IMR-90 (cell line): ENCODE results near the gene TBC1D10B. TPM values are rescaled to one million over a fixed set of nuclear protein-coding genes. Genes with fewer than 3 reads are reported as not detected.

Source experiments
- ATAC-seq: fragments of 200-7000 bp; cut with Tn5 transposase; 2 replicates; pipeline ENCODE4 v1.9.1; 2020; ENCODE audit warnings: low read depth, mild to moderate bottlenecking, moderate library complexity
- BruUV-seq: library from RNA; stranded (reverse); fragments of 400-500 nt; replicated peaks from 2 replicates; lab custom pipeline; 2021; lab: Mats Ljungman, UMichigan
- CTCF ChIA-PET: fragments of 300-600 bp; formaldehyde crosslinking; extraction: SDS; loops from one replicate; lab custom pipeline; 2021; ENCODE audit warnings: antibody characterized with exemption; lab: Yijun Ruan, JAX
- POLR2A ChIA-PET: fragments of 300-600 bp; sonication (Branson Sonifier 250); formaldehyde crosslinking; loops from one replicate; lab custom pipeline; 2022; ENCODE audit warnings: antibody characterized with exemption; ENCODE audit not compliant: unreplicated experiment; lab: Charles Lee
- DNase-seq: peaks from one replicate; pipeline ENCODE4 v3.0.0; 2013
- H2AFZ ChIP-seq: replicated peaks from 2 replicates; pipeline ENCODE3; 2013; ENCODE audit warnings: low read length, mild to moderate bottlenecking; ENCODE audit not compliant: poor library complexity
- H2AK5ac ChIP-seq: 2 replicates; pipeline ENCODE4 v1.6.1; 2013; ENCODE audit warnings: low read depth, low read length, inconsistent platforms
- H2AK9ac ChIP-seq: replicated peaks from 2 replicates; pipeline ENCODE3; 2013; ENCODE audit warnings: mild to moderate bottlenecking, low read depth, low read length, moderate library complexity; ENCODE audit not compliant: poor library complexity
- H2BK120ac ChIP-seq: 2 replicates; pipeline ENCODE4 v1.6.1; 2013; ENCODE audit warnings: low read depth, low read length, inconsistent platforms
- H2BK15ac ChIP-seq: 3 replicates; pipeline ENCODE4 v1.6.1; 2013; ENCODE audit warnings: low read depth, low read length, inconsistent platforms
- H2BK20ac ChIP-seq: 2 replicates; pipeline ENCODE4 v1.6.1; 2013; ENCODE audit warnings: low read depth, mild to moderate bottlenecking, inconsistent platforms, low read length, moderate library complexity
- H2BK5ac ChIP-seq: 2 replicates; pipeline ENCODE4 v1.6.1; 2013; ENCODE audit warnings: mild to moderate bottlenecking, low read depth, low read length, inconsistent platforms; ENCODE audit not compliant: poor library complexity, severe bottlenecking
- H3K14ac ChIP-seq: replicated peaks from 2 replicates; pipeline ENCODE4 v1.6.1; 2013; ENCODE audit warnings: low read depth, low read length, inconsistent platforms
- H3K18ac ChIP-seq: 2 replicates; pipeline ENCODE4 v1.6.1; 2013; ENCODE audit warnings: low read depth, low read length, control low read depth
- H3K23ac ChIP-seq: 2 replicates; pipeline ENCODE4 v1.6.1; 2013; ENCODE audit warnings: low read depth, low read length, inconsistent platforms
- H3K27ac ChIP-seq: 2 replicates; pipeline ENCODE4 v1.5.1; 2013; ENCODE audit warnings: mild to moderate bottlenecking, control low read depth, low read length; ENCODE audit not compliant: insufficient read depth
- H3K27me3 ChIP-seq: 2 replicates; pipeline ENCODE4 v1.6.1; 2013; ENCODE audit warnings: low read length; ENCODE audit not compliant: control insufficient read depth, insufficient read depth
- H3K36me3 ChIP-seq: 2 replicates; pipeline ENCODE4 v1.6.1; 2013; ENCODE audit warnings: low read length, mixed read lengths; ENCODE audit not compliant: control insufficient read depth, insufficient read depth
- H3K4ac ChIP-seq: 2 replicates; pipeline ENCODE4 v1.6.1; 2013; ENCODE audit warnings: low read depth, low read length, inconsistent platforms
- H3K4me1 ChIP-seq: 2 replicates; pipeline ENCODE4 v1.6.1; 2013; ENCODE audit warnings: low read length, mixed read lengths; ENCODE audit not compliant: control insufficient read depth, insufficient read depth
- H3K4me2 ChIP-seq: 2 replicates; pipeline ENCODE4 v1.6.1; 2013; ENCODE audit warnings: low read depth, mild to moderate bottlenecking, control low read depth, low read length, moderate library complexity
- H3K4me3 ChIP-seq: 2 replicates; pipeline ENCODE4 v1.5.1; 2013; ENCODE audit warnings: low read depth, mild to moderate bottlenecking, control low read depth, low read length, moderate library complexity; ENCODE audit not compliant: insufficient read depth
- H3K56ac ChIP-seq: 2 replicates; pipeline ENCODE4 v1.6.1; 2013; ENCODE audit warnings: low read length, inconsistent platforms; ENCODE audit not compliant: insufficient read depth; ENCODE audit errors: extremely low read depth
- H3K79me1 ChIP-seq, 2 experiments: 2 replicates each; pipeline ENCODE4 v1.6.1; 2013; ENCODE audit warnings: low read length in 2 of 2, inconsistent platforms in 1 of 2, low read depth in 1 of 2
- H3K9ac ChIP-seq: 2 replicates; pipeline ENCODE4 v1.6.1; 2013; ENCODE audit warnings: low read depth, low read length, control low read depth
- H3K9me1 ChIP-seq: 2 replicates; pipeline ENCODE4 v1.6.1; 2013; ENCODE audit warnings: low read length, inconsistent platforms; ENCODE audit not compliant: insufficient read depth
- H3K9me3 ChIP-seq: 2 replicates; pipeline ENCODE4 v1.6.1; 2013; ENCODE audit warnings: low read length; ENCODE audit not compliant: control insufficient read depth, insufficient read depth
- H4K20me1 ChIP-seq: 2 replicates; pipeline ENCODE4 v1.6.1; 2013; ENCODE audit warnings: low read length, inconsistent platforms; ENCODE audit not compliant: insufficient read depth
- H4K5ac ChIP-seq: 2 replicates; pipeline ENCODE4 v1.6.1; 2013; ENCODE audit warnings: mild to moderate bottlenecking, low read depth, low read length, control low read depth
- H4K8ac ChIP-seq, 2 experiments: 2 replicates each; pipeline ENCODE4 v1.6.1; 2013; ENCODE audit warnings: low read depth in 2 of 2, low read length in 2 of 2, control low read depth in 1 of 2, inconsistent platforms in 1 of 2
- H4K91ac ChIP-seq: 2 replicates; pipeline ENCODE4 v1.6.1; 2013; ENCODE audit warnings: low read depth, low read length, inconsistent platforms; ENCODE audit not compliant: insufficient read depth
- BHLHE40 ChIP-seq: fragments of 150-350 bp; IDR thresholded peaks from 2 replicates; pipeline ENCODE4 v1.6.1; 2016; ENCODE audit warnings: mild to moderate bottlenecking, low read depth, low read length
- CEBPB ChIP-seq: IDR thresholded peaks from 2 replicates; pipeline ENCODE4 v1.6.1; 2012; ENCODE audit warnings: low read depth, low read length, improper control_type of control experiment
- CHD1 ChIP-seq: IDR thresholded peaks from 2 replicates; pipeline ENCODE4 v1.6.1; 2012; ENCODE audit warnings: low read depth, low read length, improper control_type of control experiment
- FOS ChIP-seq: fragments of 150-350 bp; IDR thresholded peaks from 2 replicates; pipeline ENCODE4 v1.6.1; 2016; ENCODE audit warnings: low read depth, low read length
- MAFK ChIP-seq: IDR thresholded peaks from 2 replicates; pipeline ENCODE4 v1.6.1; 2012; ENCODE audit warnings: low read depth, low read length, improper control_type of control experiment
- MAZ ChIP-seq: IDR thresholded peaks from 2 replicates; pipeline ENCODE4 v1.6.1; 2012; ENCODE audit warnings: low read depth, mild to moderate bottlenecking, low read length, improper control_type of control experiment, moderate library complexity, borderline replicate concordance
- MXI1 ChIP-seq: IDR thresholded peaks from 2 replicates; pipeline ENCODE4 v1.6.1; 2012; ENCODE audit warnings: low read depth, mild to moderate bottlenecking, low read length, moderate library complexity, borderline replicate concordance
- NFE2L2 ChIP-seq: fragments of 150-350 bp; IDR thresholded peaks from 2 replicates; pipeline ENCODE4 v1.6.1; 2016; ENCODE audit warnings: low read depth, mild to moderate bottlenecking, low read length
- POLR2A ChIP-seq: IDR thresholded peaks from 2 replicates; pipeline ENCODE4 v1.6.1; 2012; ENCODE audit warnings: mild to moderate bottlenecking, low read depth, low read length
- RAD21 ChIP-seq: IDR thresholded peaks from 2 replicates; pipeline ENCODE4 v1.6.1; 2012; ENCODE audit warnings: low read length, improper control_type of control experiment
- RCOR1 ChIP-seq: IDR thresholded peaks from 2 replicates; pipeline ENCODE4 v1.6.1; 2012; ENCODE audit warnings: mild to moderate bottlenecking, low read length, improper control_type of control experiment; ENCODE audit not compliant: insufficient replicate concordance
- SMC3 ChIP-seq: fragments of 150-350 bp; IDR thresholded peaks from 2 replicates; pipeline ENCODE4 v1.6.1; 2016; ENCODE audit warnings: low read depth, mild to moderate bottlenecking, antibody characterized with exemption, low read length, moderate library complexity
- WGBS, 2 experiments: methylation state at CpG; one replicate each; pipeline versions ENCODE4 v1.1.5 to v1.1.7; 2013; ENCODE audit warnings: missing lambda C conversion rate in 2 of 2; ENCODE audit not compliant: insufficient read length in 1 of 2; ENCODE audit errors: extremely low coverage in 2 of 2; 5-methylcytosine and 5-hydroxymethylcytosine counted together
- dilution Hi-C: fragments of 300-500 bp; cut with HindIII; formaldehyde crosslinking; loops from one replicate; pipeline ENCODE4 v1.14.3; 2018; ENCODE audit warnings: low sequenced_read_pairs; ENCODE audit not compliant: unreplicated experiment
- in situ Hi-C: fragments of 300-500 bp; cut with MboI; formaldehyde crosslinking; loops from 3 replicates; pipeline ENCODE4 v1.14.3; 2019; ENCODE audit warnings: low sequenced_read_pairs, inconsistent platforms, mixed read lengths
- intact Hi-C: fragments of 100-400 bp; cut with micrococcal nuclease; formaldehyde crosslinking; loops from 2 replicates; pipeline ENCODE4 v1.10.0; 2022
- polyA plus RNA-seq, 3 experiments: library from polyadenylated mRNA; depleted of rRNA; stranded (reverse); fragments of >200 nt; gene quantifications; 2 replicates each; pipeline ENCODE4 v1.2.3, GENCODE V29; 2012; ENCODE audit warnings: low replicate concordance in 1 of 3
- total RNA-seq: library from RNA; depleted of rRNA; stranded (reverse); fragments of >200 nt; gene quantifications from 2 replicates; pipeline ENCODE4 v1.2.3, GENCODE V29; 2012
- TF ChIP-seq, protein P1 (sequence below): fragments of 150-350 bp; IDR thresholded peaks from 2 replicates; pipeline ENCODE4 v1.6.1; 2016; ENCODE audit warnings: low read depth, mild to moderate bottlenecking, low read length, moderate library complexity, borderline replicate concordance
- TF ChIP-seq, protein P2 (sequence below): conservative IDR thresholded peaks from 2 replicates; pipeline ENCODE4 v1.5.1; 2012; ENCODE audit warnings: mild to moderate bottlenecking, low read depth, low read length, improper control_type of control experiment

Gene TBC1D10B
- total and polyA plus RNA-seq, 2 of the 4 experiments (the other 2 are of a cell fraction), result 8.4 to 24.9 TPM

- Histone ChIP-seq H3K9ac (no peak overlapping the region), H3K23ac (peak overlapping the region; percentile 95; the same call in 1 of the 2 replicates), H3K18ac (no peak overlapping the region), H3K4me2 (no peak overlapping the region), H3K4me3 (no peak overlapping the region), H3K14ac (no peak overlapping the region), H2BK5ac (no peak overlapping the region), H3K56ac (no peak overlapping the region), H3K4ac (no peak overlapping the region; the same call in 1 of the 2 replicates), H4K8ac (peak overlapping the region in 1 of 2 experiments; percentile 4; a peak in 2 of 4 replicates), H3K27ac (no peak overlapping the region; the same call in 1 of the 2 replicates), H3K9me3 (no peaks in the 10 kb centered on the region), H2BK120ac (no peak overlapping the region), H4K91ac (no peak overlapping the region), H2AFZ (no peak overlapping the region), H4K20me1 (no peaks in the 10 kb centered on the region), H3K27me3 (no peaks in the 10 kb centered on the region), H3K36me3 (peaks cover 12% of the 10 kb centered on the region; the same call in 1 of the 2 replicates), H2BK20ac (peak overlapping the region; percentile 2; the same call in 1 of the 2 replicates), H3K4me1 (peaks cover 10% of the 10 kb centered on the region), H2BK15ac (no peak overlapping the region), H2AK9ac (peak overlapping the region; percentile 82), H4K5ac (no peak overlapping the region; the same call in 1 of the 2 replicates), H2AK5ac (peak overlapping the region; percentile 84), H3K79me1 (peaks cover 0 to 46% of the 10 kb centered on the region in 2 experiments; a peak in 3 of 4 replicates), H3K9me1 (peaks cover 4% of the 10 kb centered on the region; the same call in 1 of the 2 replicates)
- in situ Hi-C loops (no loop called here), intact Hi-C loops (no loop called here), dilution Hi-C loops (no loop called here)
- ChIA-PET CTCF (interaction anchor here (0.9 kb wide), 1 partner anchor 11 kb away, joined by 3 read pairs; no protein-coding TSS in a partner anchor), POLR2A (no interaction called here)
- DNase-seq (no peak), ATAC-seq (no peak)
- BruUV-seq, result no TSS peak
- 88% methylated on average over 5 of the region's 23 CpGs; no CpG with 5 or more reads in 1 of the 2 experiments for WGBS, 2 experiments
- TF ChIP-seq MAFK (no peak), CHD1 (no peak), RAD21 (no peak), MXI1 (no peak), NFE2L2 (no peak), RCOR1 (no peak), FOS (no peak), POLR2A (no peak), CEBPB (no peak), BHLHE40 (no peak), MAZ (no peak), SMC3 (no peak)
- TF ChIP-seq, protein P1, sequence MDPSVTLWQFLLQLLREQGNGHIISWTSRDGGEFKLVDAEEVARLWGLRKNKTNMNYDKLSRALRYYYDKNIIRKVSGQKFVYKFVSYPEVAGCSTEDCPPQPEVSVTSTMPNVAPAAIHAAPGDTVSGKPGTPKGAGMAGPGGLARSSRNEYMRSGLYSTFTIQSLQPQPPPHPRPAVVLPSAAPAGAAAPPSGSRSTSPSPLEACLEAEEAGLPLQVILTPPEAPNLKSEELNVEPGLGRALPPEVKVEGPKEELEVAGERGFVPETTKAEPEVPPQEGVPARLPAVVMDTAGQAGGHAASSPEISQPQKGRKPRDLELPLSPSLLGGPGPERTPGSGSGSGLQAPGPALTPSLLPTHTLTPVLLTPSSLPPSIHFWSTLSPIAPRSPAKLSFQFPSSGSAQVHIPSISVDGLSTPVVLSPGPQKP, result no peak
- TF ChIP-seq, protein P2, sequence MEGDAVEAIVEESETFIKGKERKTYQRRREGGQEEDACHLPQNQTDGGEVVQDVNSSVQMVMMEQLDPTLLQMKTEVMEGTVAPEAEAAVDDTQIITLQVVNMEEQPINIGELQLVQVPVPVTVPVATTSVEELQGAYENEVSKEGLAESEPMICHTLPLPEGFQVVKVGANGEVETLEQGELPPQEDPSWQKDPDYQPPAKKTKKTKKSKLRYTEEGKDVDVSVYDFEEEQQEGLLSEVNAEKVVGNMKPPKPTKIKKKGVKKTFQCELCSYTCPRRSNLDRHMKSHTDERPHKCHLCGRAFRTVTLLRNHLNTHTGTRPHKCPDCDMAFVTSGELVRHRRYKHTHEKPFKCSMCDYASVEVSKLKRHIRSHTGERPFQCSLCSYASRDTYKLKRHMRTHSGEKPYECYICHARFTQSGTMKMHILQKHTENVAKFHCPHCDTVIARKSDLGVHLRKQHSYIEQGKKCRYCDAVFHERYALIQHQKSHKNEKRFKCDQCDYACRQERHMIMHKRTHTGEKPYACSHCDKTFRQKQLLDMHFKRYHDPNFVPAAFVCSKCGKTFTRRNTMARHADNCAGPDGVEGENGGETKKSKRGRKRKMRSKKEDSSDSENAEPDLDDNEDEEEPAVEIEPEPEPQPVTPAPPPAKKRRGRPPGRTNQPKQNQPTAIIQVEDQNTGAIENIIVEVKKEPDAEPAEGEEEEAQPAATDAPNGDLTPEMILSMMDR, result no peak
Measured at GRCh38 chr16:30398661-30399434, 28.6 kb upstream of the TBC1D10B start.
